ENCODE data around the gene GPR157. TPM values are rescaled to one million over a fixed set of nuclear protein-coding genes. Genes with fewer than 3 reads are reported as not detected.
A peak's percentile ranks its signal among the peaks of the same experiment; 100 is the strongest.

Gene GPR157
- total and polyA plus RNA-seq, 2 experiments from 2014 or later = 0.81 to 3.9 TPM

GRCh38 chr1:9070486-9070885 is 58.4 kb downstream of the GPR157 start:
- H3K4me1 ChIP-seq (ENCODE audit: insufficient read depth) = no peaks in the 10 kb centered on the region
- no peak overlapping the region for H3K27ac ChIP-seq (ENCODE audit: low read depth)
- no peak for DNase-seq (ENCODE audit: low spot score)
- ATAC-seq = no peak
- Mint-ChIP-seq H3K36me3 (ENCODE audit: low read depth) (no peaks in the 10 kb centered on the region), H3K4me3 (no peak overlapping the region), H3K4me1 (peaks cover 12% of the 10 kb centered on the region), H3K27me3 (ENCODE audit: insufficient read depth, low read depth, poor library complexity) (peaks cover 10% of the 10 kb centered on the region), H3K27ac (no peak overlapping the region), H3K9me3 (no peaks in the 10 kb centered on the region)
- no peak overlapping the region for H3K4me2 ChIP-seq
- H3K27me3 ChIP-seq (ENCODE audit: insufficient read depth) = no peaks in the 10 kb centered on the region
- no peak overlapping the region for H3K4me3 ChIP-seq
- H2AFZ ChIP-seq = no peak overlapping the region
- H3K79me2 ChIP-seq (replicated peaks; ENCODE audit: insufficient read depth) = no peaks in the 10 kb centered on the region
- no peaks in the 10 kb centered on the region for H3F3A ChIP-seq (replicated peaks; ENCODE audit: low read depth)
- H3K9me2 ChIP-seq (ENCODE audit: insufficient read depth) = no peaks in the 10 kb centered on the region
- H3K36me3 ChIP-seq (ENCODE audit: insufficient read depth) = no peaks in the 10 kb centered on the region
- no peaks in the 10 kb centered on the region for H4K20me1 ChIP-seq (replicated peaks; ENCODE audit: insufficient read depth)
- TF ChIP-seq, protein P1, sequence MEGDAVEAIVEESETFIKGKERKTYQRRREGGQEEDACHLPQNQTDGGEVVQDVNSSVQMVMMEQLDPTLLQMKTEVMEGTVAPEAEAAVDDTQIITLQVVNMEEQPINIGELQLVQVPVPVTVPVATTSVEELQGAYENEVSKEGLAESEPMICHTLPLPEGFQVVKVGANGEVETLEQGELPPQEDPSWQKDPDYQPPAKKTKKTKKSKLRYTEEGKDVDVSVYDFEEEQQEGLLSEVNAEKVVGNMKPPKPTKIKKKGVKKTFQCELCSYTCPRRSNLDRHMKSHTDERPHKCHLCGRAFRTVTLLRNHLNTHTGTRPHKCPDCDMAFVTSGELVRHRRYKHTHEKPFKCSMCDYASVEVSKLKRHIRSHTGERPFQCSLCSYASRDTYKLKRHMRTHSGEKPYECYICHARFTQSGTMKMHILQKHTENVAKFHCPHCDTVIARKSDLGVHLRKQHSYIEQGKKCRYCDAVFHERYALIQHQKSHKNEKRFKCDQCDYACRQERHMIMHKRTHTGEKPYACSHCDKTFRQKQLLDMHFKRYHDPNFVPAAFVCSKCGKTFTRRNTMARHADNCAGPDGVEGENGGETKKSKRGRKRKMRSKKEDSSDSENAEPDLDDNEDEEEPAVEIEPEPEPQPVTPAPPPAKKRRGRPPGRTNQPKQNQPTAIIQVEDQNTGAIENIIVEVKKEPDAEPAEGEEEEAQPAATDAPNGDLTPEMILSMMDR (conservative IDR thresholded peaks at IDR 0.05; ENCODE audit: low read depth in 2 of 2) = no peak

GRCh38 chr1:9069326-9070100 is 59.4 kb downstream of the GPR157 start, which contains the start of gene SLC2A5:
Gene SLC2A5, minus strand, starts transcription at chr1:9069635. Its CDS starts 99 bp downstream, at chr1:9069536.
- no peak within 1 kb of the TSS; the same call in 1 of the 2 replicates for H3K27ac Mint-ChIP-seq
- TF ChIP-seq STAT1 (IDR thresholded peaks at IDR 0.05; ENCODE audit: unreplicated experiment) (no peak), POLR2AphosphoS5 (IDR thresholded peaks at IDR 0.05; ENCODE audit: low read depth) (no peak), JUNB (IDR thresholded peaks at IDR 0.05; ENCODE audit: unreplicated experiment) (no peak), NANOG (IDR thresholded peaks at IDR 0.05; ENCODE audit: borderline replicate concordance) (no peak)
- TF ChIP-seq, protein P2, sequence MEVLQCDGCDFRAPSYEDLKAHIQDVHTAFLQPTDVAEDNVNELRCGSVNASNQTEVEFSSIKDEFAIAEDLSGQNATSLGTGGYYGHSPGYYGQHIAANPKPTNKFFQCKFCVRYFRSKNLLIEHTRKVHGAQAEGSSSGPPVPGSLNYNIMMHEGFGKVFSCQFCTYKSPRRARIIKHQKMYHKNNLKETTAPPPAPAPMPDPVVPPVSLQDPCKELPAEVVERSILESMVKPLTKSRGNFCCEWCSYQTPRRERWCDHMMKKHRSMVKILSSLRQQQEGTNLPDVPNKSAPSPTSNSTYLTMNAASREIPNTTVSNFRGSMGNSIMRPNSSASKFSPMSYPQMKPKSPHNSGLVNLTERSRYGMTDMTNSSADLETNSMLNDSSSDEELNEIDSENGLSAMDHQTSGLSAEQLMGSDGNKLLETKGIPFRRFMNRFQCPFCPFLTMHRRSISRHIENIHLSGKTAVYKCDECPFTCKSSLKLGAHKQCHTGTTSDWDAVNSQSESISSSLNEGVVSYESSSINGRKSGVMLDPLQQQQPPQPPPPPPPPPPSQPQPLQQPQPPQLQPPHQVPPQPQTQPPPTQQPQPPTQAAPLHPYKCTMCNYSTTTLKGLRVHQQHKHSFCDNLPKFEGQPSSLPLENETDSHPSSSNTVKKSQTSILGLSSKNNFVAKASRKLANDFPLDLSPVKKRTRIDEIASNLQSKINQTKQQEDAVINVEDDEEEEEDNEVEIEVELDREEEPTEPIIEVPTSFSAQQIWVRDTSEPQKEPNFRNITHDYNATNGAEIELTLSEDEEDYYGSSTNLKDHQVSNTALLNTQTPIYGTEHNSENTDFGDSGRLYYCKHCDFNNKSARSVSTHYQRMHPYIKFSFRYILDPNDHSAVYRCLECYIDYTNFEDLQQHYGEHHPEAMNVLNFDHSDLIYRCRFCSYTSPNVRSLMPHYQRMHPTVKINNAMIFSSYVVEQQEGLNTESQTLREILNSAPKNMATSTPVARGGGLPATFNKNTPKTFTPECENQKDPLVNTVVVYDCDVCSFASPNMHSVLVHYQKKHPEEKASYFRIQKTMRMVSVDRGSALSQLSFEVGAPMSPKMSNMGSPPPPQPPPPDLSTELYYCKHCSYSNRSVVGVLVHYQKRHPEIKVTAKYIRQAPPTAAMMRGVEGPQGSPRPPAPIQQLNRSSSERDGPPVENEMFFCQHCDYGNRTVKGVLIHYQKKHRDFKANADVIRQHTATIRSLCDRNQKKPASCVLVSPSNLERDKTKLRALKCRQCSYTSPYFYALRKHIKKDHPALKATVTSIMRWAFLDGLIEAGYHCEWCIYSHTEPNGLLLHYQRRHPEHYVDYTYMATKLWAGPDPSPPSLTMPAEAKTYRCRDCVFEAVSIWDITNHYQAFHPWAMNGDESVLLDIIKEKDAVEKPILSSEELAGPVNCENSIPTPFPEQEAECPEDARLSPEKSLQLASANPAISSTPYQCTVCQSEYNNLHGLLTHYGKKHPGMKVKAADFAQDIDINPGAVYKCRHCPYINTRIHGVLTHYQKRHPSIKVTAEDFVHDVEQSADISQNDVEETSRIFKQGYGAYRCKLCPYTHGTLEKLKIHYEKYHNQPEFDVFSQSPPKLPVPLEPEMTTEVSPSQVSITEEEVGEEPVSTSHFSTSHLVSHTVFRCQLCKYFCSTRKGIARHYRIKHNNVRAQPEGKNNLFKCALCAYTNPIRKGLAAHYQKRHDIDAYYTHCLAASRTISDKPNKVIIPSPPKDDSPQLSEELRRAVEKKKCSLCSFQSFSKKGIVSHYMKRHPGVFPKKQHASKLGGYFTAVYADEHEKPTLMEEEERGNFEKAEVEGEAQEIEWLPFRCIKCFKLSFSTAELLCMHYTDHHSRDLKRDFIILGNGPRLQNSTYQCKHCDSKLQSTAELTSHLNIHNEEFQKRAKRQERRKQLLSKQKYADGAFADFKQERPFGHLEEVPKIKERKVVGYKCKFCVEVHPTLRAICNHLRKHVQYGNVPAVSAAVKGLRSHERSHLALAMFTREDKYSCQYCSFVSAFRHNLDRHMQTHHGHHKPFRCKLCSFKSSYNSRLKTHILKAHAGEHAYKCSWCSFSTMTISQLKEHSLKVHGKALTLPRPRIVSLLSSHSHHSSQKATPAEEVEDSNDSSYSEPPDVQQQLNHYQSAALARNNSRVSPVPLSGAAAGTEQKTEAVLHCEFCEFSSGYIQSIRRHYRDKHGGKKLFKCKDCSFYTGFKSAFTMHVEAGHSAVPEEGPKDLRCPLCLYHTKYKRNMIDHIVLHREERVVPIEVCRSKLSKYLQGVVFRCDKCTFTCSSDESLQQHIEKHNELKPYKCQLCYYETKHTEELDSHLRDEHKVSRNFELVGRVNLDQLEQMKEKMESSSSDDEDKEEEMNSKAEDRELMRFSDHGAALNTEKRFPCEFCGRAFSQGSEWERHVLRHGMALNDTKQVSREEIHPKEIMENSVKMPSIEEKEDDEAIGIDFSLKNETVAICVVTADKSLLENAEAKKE (CRISPR knock-in tag; IDR thresholded peaks at IDR 0.05) = no peak
- H3K4me1 ChIP-seq (ENCODE audit: insufficient read depth) = no peaks in the 10 kb centered on the region
- H3K4me1 Mint-ChIP-seq = peaks cover 13% of the 10 kb centered on the region
- H3K4me3 Mint-ChIP-seq = no peak within 1 kb of the TSS
- no peaks in the 10 kb centered on the region for H3K9me2 ChIP-seq (ENCODE audit: insufficient read depth)
- H3F3A ChIP-seq (replicated peaks; ENCODE audit: low read depth) = no peaks in the 10 kb centered on the region
- H3K27ac ChIP-seq (ENCODE audit: low read depth) = no peak within 1 kb of the TSS
- no peaks in the 10 kb centered on the region for H3K27me3 ChIP-seq (ENCODE audit: insufficient read depth)
- H4K20me1 ChIP-seq (replicated peaks; ENCODE audit: insufficient read depth) = no peaks in the 10 kb centered on the region
- H3K27me3 Mint-ChIP-seq (ENCODE audit: insufficient read depth, low read depth, poor library complexity) = peaks cover 8% of the 10 kb centered on the region
- no peak within 1 kb of the TSS for H3K4me3 ChIP-seq
- H3K36me3 ChIP-seq (ENCODE audit: insufficient read depth) = no peaks in the 10 kb centered on the region
- peak; percentile 46 for ATAC-seq
- H3K9me3 Mint-ChIP-seq = no peaks in the 10 kb centered on the region
- no peak for DNase-seq (ENCODE audit: low spot score)
- no peaks in the 10 kb centered on the region for H3K36me3 Mint-ChIP-seq (ENCODE audit: low read depth)
- no peaks in the 10 kb centered on the region for H3K79me2 ChIP-seq (replicated peaks; ENCODE audit: insufficient read depth)
- no peak within 1 kb of the TSS for H3K4me2 ChIP-seq
- H2AFZ ChIP-seq = peak within 1 kb of the TSS; percentile 93
